D341Med (cell line): Measurements from ENCODE around the gene PPM1J.

ENCODE experiments used
- DNase-seq: peaks from one replicate; pipeline ENCODE4 v3.0.0; 2012; ENCODE audit warnings: low spot score

The PPM1J gene

GRCh38 chr1:112687785-112688496, 27.2 kb downstream of the PPM1J start:
- DNase-seq, result no peak

- no peak for DNase-seq
Measured at GRCh38 chr1:112687361-112687760, 27.8 kb downstream of the PPM1J start.

GRCh38 chr1:112686835-112687234, 28.3 kb downstream of the PPM1J start:
- DNase-seq, result no peak

- no peak for DNase-seq
Measured at GRCh38 chr1:112686417-112686816, 28.7 kb downstream of the PPM1J start.

GRCh38 chr1:112685913-112686312, 29.2 kb downstream of the PPM1J start:
- no peak for DNase-seq

GRCh38 chr1:112678605-112679004, 36.5 kb downstream of the PPM1J start:
- DNase-seq, result no peak

GRCh38 chr1:112677501-112677900, 37.6 kb downstream of the PPM1J start:
- DNase-seq, result no peak

- no peak for DNase-seq
Measured at GRCh38 chr1:112676543-112676942, 38.6 kb downstream of the PPM1J start.

- DNase-seq, result no peak
Measured at GRCh38 chr1:112675728-112676381, 39.3 kb downstream of the PPM1J start.

GRCh38 chr1:112674986-112675727, 40.0 kb downstream of the PPM1J start:
- peak; percentile 76 for DNase-seq

- peak; percentile 52 for DNase-seq
Measured at GRCh38 chr1:112674440-112674985, 40.6 kb downstream of the PPM1J start, which contains the start of gene MOV10. MOV10 (plus strand) TSS chr1:112674659; CDS start chr1:112674913, 254 bp downstream.

GRCh38 chr1:112673592-112674439, 41.3 kb downstream of the PPM1J start:
- DNase-seq, result no peak

GRCh38 chr1:112672842-112673241, 42.3 kb downstream of the PPM1J start:
- DNase-seq, result no peak

- no peak for DNase-seq
Measured at GRCh38 chr1:112672009-112672408, 43.1 kb downstream of the PPM1J start.

- no peak for DNase-seq
Measured at GRCh38 chr1:112666946-112667345, 48.2 kb downstream of the PPM1J start.

GRCh38 chr1:112665857-112666256, 49.3 kb downstream of the PPM1J start:
- DNase-seq, result no peak
